ENCODE measurements around the gene NMUR2. TPM values are rescaled to one million over a fixed set of nuclear protein-coding genes. Genes with fewer than 3 reads are reported as not detected.

The NMUR2 gene
- total and polyA plus RNA-seq, 2 experiments from 2014 or later: not detected

DNA sequence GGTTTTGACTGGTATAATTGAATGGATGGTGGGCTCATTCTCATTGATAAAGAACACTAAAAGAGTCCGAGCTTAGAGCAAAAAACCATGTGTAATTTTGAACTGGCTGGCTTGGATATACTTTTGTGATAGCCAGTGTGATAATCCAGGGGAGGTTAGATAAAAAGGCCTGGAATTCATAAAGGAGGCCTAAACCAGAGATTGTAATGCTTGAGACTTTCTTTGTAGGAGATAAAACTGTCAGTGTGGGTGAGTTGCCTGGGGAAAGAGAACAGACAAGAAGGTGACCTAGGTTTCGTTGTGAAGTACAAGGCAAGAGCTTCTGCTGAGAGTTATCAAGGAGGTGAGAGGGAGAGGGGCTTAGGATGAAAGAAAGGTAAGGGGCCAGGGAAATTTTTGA is 17.0 kb upstream of the NMUR2 start:
- Mint-ChIP-seq H3K27me3 (ENCODE audit: insufficient read depth, low read depth, poor library complexity) (no peaks in the 10 kb centered on the region), H3K36me3 (ENCODE audit: low read depth) (no peaks in the 10 kb centered on the region), H3K4me3 (no peak overlapping the region), H3K27ac (no peak overlapping the region), H3K9me3 (no peaks in the 10 kb centered on the region), H3K4me1 (no peaks in the 10 kb centered on the region)
- no peaks in the 10 kb centered on the region for H3K4me1 ChIP-seq (ENCODE audit: insufficient read depth)
- peaks cover 6% of the 10 kb centered on the region; the same call in 1 of the 2 replicates for H3K9me2 ChIP-seq (ENCODE audit: insufficient read depth)
- no peaks in the 10 kb centered on the region for H3K79me2 ChIP-seq (replicated peaks; ENCODE audit: insufficient read depth)
- no peaks in the 10 kb centered on the region for H4K20me1 ChIP-seq (replicated peaks; ENCODE audit: insufficient read depth)
- no peak overlapping the region for H3K4me2 ChIP-seq
- no peak for TF ChIP-seq CREB1 (CRISPR knock-in tag; IDR thresholded peaks at IDR 0.05; ENCODE audit: low read depth)
- no peak for TF ChIP-seq NANOG (IDR thresholded peaks at IDR 0.05; ENCODE audit: borderline replicate concordance)
- TF ChIP-seq EZH2 (IDR thresholded peaks at IDR 0.05; ENCODE audit: low read depth, unreplicated experiment): no peak
- no peak for TF ChIP-seq POLR2AphosphoS5 (IDR thresholded peaks at IDR 0.05; ENCODE audit: low read depth)
- ATAC-seq (no peak), DNase-seq (ENCODE audit: low spot score) (no peak)
- no peak overlapping the region for H3K4me3 ChIP-seq
- no peak overlapping the region for H3K27ac ChIP-seq (ENCODE audit: low read depth)
- H2AFZ ChIP-seq: no peak overlapping the region
- H3F3A ChIP-seq (replicated peaks; ENCODE audit: low read depth): no peaks in the 10 kb centered on the region
- H3K27me3 ChIP-seq (ENCODE audit: insufficient read depth): no peaks in the 10 kb centered on the region
- no peaks in the 10 kb centered on the region for H3K36me3 ChIP-seq (ENCODE audit: insufficient read depth)

DNA sequence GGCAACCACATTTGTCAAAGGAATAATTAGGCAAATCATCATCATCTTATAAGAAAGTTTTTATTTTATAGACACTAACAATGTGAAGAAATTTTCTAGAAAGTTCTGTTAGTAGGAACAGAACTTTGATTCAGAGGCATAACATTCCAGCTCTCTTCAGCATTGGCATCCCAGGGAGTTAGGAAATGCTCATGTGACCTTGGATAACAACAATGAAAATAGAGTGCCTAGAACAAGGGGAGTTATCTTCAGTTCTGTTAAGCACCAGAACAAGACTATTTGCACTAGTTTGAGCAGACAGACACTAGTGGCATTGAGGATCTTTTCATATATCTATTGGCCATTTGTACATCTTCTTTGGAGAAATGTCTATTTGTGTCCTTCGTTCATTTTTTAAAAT is 7.0 kb upstream of the NMUR2 start:
- no peaks in the 10 kb centered on the region for H3K4me1 Mint-ChIP-seq
- no peaks in the 10 kb centered on the region for H3K79me2 ChIP-seq (replicated peaks; ENCODE audit: insufficient read depth)
- no peak for TF ChIP-seq CTCF (conservative IDR thresholded peaks at IDR 0.05; ENCODE audit: low read depth in 2 of 2)
- TF ChIP-seq POLR2AphosphoS5 (IDR thresholded peaks at IDR 0.05; ENCODE audit: low read depth): no peak
- no peak for TF ChIP-seq ZNF114 (CRISPR knock-in tag; IDR thresholded peaks at IDR 0.05)
- no peak for TF ChIP-seq EZH2 (IDR thresholded peaks at IDR 0.05; ENCODE audit: low read depth, unreplicated experiment)
- TF ChIP-seq, protein P1, sequence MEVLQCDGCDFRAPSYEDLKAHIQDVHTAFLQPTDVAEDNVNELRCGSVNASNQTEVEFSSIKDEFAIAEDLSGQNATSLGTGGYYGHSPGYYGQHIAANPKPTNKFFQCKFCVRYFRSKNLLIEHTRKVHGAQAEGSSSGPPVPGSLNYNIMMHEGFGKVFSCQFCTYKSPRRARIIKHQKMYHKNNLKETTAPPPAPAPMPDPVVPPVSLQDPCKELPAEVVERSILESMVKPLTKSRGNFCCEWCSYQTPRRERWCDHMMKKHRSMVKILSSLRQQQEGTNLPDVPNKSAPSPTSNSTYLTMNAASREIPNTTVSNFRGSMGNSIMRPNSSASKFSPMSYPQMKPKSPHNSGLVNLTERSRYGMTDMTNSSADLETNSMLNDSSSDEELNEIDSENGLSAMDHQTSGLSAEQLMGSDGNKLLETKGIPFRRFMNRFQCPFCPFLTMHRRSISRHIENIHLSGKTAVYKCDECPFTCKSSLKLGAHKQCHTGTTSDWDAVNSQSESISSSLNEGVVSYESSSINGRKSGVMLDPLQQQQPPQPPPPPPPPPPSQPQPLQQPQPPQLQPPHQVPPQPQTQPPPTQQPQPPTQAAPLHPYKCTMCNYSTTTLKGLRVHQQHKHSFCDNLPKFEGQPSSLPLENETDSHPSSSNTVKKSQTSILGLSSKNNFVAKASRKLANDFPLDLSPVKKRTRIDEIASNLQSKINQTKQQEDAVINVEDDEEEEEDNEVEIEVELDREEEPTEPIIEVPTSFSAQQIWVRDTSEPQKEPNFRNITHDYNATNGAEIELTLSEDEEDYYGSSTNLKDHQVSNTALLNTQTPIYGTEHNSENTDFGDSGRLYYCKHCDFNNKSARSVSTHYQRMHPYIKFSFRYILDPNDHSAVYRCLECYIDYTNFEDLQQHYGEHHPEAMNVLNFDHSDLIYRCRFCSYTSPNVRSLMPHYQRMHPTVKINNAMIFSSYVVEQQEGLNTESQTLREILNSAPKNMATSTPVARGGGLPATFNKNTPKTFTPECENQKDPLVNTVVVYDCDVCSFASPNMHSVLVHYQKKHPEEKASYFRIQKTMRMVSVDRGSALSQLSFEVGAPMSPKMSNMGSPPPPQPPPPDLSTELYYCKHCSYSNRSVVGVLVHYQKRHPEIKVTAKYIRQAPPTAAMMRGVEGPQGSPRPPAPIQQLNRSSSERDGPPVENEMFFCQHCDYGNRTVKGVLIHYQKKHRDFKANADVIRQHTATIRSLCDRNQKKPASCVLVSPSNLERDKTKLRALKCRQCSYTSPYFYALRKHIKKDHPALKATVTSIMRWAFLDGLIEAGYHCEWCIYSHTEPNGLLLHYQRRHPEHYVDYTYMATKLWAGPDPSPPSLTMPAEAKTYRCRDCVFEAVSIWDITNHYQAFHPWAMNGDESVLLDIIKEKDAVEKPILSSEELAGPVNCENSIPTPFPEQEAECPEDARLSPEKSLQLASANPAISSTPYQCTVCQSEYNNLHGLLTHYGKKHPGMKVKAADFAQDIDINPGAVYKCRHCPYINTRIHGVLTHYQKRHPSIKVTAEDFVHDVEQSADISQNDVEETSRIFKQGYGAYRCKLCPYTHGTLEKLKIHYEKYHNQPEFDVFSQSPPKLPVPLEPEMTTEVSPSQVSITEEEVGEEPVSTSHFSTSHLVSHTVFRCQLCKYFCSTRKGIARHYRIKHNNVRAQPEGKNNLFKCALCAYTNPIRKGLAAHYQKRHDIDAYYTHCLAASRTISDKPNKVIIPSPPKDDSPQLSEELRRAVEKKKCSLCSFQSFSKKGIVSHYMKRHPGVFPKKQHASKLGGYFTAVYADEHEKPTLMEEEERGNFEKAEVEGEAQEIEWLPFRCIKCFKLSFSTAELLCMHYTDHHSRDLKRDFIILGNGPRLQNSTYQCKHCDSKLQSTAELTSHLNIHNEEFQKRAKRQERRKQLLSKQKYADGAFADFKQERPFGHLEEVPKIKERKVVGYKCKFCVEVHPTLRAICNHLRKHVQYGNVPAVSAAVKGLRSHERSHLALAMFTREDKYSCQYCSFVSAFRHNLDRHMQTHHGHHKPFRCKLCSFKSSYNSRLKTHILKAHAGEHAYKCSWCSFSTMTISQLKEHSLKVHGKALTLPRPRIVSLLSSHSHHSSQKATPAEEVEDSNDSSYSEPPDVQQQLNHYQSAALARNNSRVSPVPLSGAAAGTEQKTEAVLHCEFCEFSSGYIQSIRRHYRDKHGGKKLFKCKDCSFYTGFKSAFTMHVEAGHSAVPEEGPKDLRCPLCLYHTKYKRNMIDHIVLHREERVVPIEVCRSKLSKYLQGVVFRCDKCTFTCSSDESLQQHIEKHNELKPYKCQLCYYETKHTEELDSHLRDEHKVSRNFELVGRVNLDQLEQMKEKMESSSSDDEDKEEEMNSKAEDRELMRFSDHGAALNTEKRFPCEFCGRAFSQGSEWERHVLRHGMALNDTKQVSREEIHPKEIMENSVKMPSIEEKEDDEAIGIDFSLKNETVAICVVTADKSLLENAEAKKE (CRISPR knock-in tag; IDR thresholded peaks at IDR 0.05): no peak
- TF ChIP-seq CREB1 (CRISPR knock-in tag; IDR thresholded peaks at IDR 0.05; ENCODE audit: low read depth): no peak
- no peaks in the 10 kb centered on the region for H3K27me3 Mint-ChIP-seq (ENCODE audit: insufficient read depth, low read depth, poor library complexity)
- H3K27me3 ChIP-seq (ENCODE audit: insufficient read depth): no peaks in the 10 kb centered on the region
- DNase-seq (ENCODE audit: low spot score): peak; percentile 3
- H3K27ac ChIP-seq (ENCODE audit: low read depth): no peak overlapping the region
- peaks cover 3% of the 10 kb centered on the region; the same call in 1 of the 3 replicates for H3K9me3 Mint-ChIP-seq
- no peak overlapping the region for H2AFZ ChIP-seq
- no peak overlapping the region for H3K4me2 ChIP-seq
- no peaks in the 10 kb centered on the region for H3F3A ChIP-seq (replicated peaks; ENCODE audit: low read depth)
- no peaks in the 10 kb centered on the region for H4K20me1 ChIP-seq (replicated peaks; ENCODE audit: insufficient read depth)
- ATAC-seq: no peak
- no peaks in the 10 kb centered on the region for H3K9me2 ChIP-seq (ENCODE audit: insufficient read depth)
- no peak overlapping the region for H3K4me3 ChIP-seq
- H3K4me1 ChIP-seq (ENCODE audit: insufficient read depth): no peaks in the 10 kb centered on the region
- no peaks in the 10 kb centered on the region for H3K36me3 Mint-ChIP-seq (ENCODE audit: low read depth)
- H3K27ac Mint-ChIP-seq: no peak overlapping the region
- H3K4me3 Mint-ChIP-seq: no peak overlapping the region
- H3K36me3 ChIP-seq (ENCODE audit: insufficient read depth): no peaks in the 10 kb centered on the region

Data from GM23338 (cell line).